HepG2 (cell line): ENCODE results near the gene XRCC5. TPM values are rescaled to one million over a fixed set of nuclear protein-coding genes. Genes with fewer than 3 reads are reported as not detected.
A peak's percentile ranks its signal among the peaks of the same experiment; 100 is the strongest.

Experiments
- CENPT ChIP-seq: sonication (generic); formaldehyde crosslinking; IDR thresholded peaks from 2 replicates; pipeline ENCODE4 v1.8.0; 2022; ENCODE audit warnings: low read depth, mild to moderate bottlenecking, moderate library complexity, missing genetic modification reagents
- CREM ChIP-seq, 2 experiments: sonication (generic) in 1 of 2; formaldehyde crosslinking in 1 of 2; IDR thresholded peaks; 2 replicates each; pipeline versions ENCODE4 v1.4.0 to v1.6.1; 2016 to 2020; ENCODE audit warnings: antibody characterized with exemption in 1 of 2, mild to moderate bottlenecking in 1 of 2, missing genetic modification reagents in 1 of 2
- EHMT2 ChIP-seq: fragments of 200-600 bp; sonication (generic); IDR thresholded peaks from 2 replicates; pipeline ENCODE4 v1.7.0; 2017; ENCODE audit warnings: antibody characterized with exemption, low read depth, low read length, borderline replicate concordance
- HOXA7 ChIP-seq: sonication (generic); formaldehyde crosslinking; IDR thresholded peaks from 2 replicates; pipeline ENCODE4 v1.8.1; 2022; ENCODE audit warnings: mild to moderate bottlenecking, missing genetic modification reagents, moderate library complexity
- KMT2A ChIP-seq: sonication (generic); formaldehyde crosslinking; IDR thresholded peaks from 2 replicates; pipeline ENCODE4 v1.4.0; 2020; ENCODE audit warnings: missing genetic modification reagents
- MAFK ChIP-seq, 2 experiments: IDR thresholded peaks in 1 of 2; conservative IDR thresholded peaks in 1 of 2; 2 replicates each; pipeline ENCODE4 v1.6.1; 2011; ENCODE audit warnings: improper control_type of control experiment in 2 of 2, low read length in 2 of 2
- PHF5A ChIP-seq: IDR thresholded peaks from one replicate; pipeline ENCODE4 v1.6.1; 2018; ENCODE audit warnings: low read depth, missing genetic modification reagents; ENCODE audit not compliant: unreplicated experiment
- PHF8 ChIP-seq: sonication (generic); formaldehyde crosslinking; IDR thresholded peaks from 2 replicates; pipeline ENCODE4 v1.5.0; 2020; ENCODE audit warnings: missing genetic modification reagents
- POLR2A ChIP-seq, 2 experiments: IDR thresholded peaks; 2 replicates each; pipeline ENCODE4 v1.6.1; 2011; ENCODE audit warnings: low read depth in 2 of 2, low read length in 2 of 2, mild to moderate bottlenecking in 1 of 2, moderate library complexity in 1 of 2; ENCODE audit not compliant: insufficient read depth in 1 of 2
- STAT5B ChIP-seq: sonication (generic); formaldehyde crosslinking; IDR thresholded peaks from 2 replicates; pipeline ENCODE4 v1.4.0; 2020; ENCODE audit warnings: missing genetic modification reagents
- TARDBP ChIP-seq: sonication (generic); formaldehyde crosslinking; IDR thresholded peaks from 2 replicates; pipeline ENCODE4 v1.8.0; 2022; ENCODE audit warnings: mild to moderate bottlenecking, missing genetic modification reagents
- ZNF205 ChIP-seq: IDR thresholded peaks from 2 replicates; pipeline ENCODE4 v1.6.1; 2018; ENCODE audit warnings: missing biosample characterization, missing genetic modification reagents
- ZNF570 ChIP-seq: sonication (generic); formaldehyde crosslinking; IDR thresholded peaks from 2 replicates; pipeline ENCODE4 v1.4.0; 2020; ENCODE audit warnings: mild to moderate bottlenecking, missing genetic modification reagents, borderline replicate concordance
- polyA plus RNA-seq, 8 experiments: library from polyadenylated mRNA; depleted of rRNA in 3 of 8; stranded (reverse) in 7 of 8; unstranded in 1 of 8; fragments of >200 nt; fragmentation: Illumina TruSeq in 4 of 8; extraction: Trizol in 4 of 8; gene quantifications; 2 replicates each; pipeline versions ENCODE4 v1.2.1 to v1.2.3, GENCODE V29; 2011 to 2016; ENCODE audit warnings: low read depth in 4 of 8, missing spikeins in 1 of 8, mixed read lengths in 1 of 8; ENCODE audit not compliant: insufficient read depth in 1 of 8
- total RNA-seq, 5 experiments: library from RNA; depleted of rRNA; stranded (reverse); fragments of >200 nt; fragmentation: Illumina TruSeq; extraction: Trizol; gene quantifications; 2 replicates each; pipeline ENCODE4 v1.2.3, GENCODE V29; 2016; ENCODE audit warnings: low read depth in 1 of 5
- TF ChIP-seq, protein P1 (sequence below): sonication (generic); formaldehyde crosslinking; IDR thresholded peaks from 2 replicates; pipeline ENCODE4 v1.4.0; 2020; ENCODE audit warnings: mild to moderate bottlenecking, missing genetic modification reagents
- TF ChIP-seq, protein P2 (sequence below): sonication (generic); formaldehyde crosslinking; conservative IDR thresholded peaks from 2 replicates; pipeline ENCODE4 v1.5.0; 2020; ENCODE audit warnings: missing genetic modification reagents
- TF ChIP-seq, protein P3 (sequence below): sonication (generic); formaldehyde crosslinking; conservative IDR thresholded peaks from 2 replicates; pipeline ENCODE4 v1.4.0; 2020; ENCODE audit warnings: mild to moderate bottlenecking, missing genetic modification reagents, moderate library complexity
- TF ChIP-seq, protein P4 (sequence below): fragments of 450-650 bp; IDR thresholded peaks from 2 replicates; pipeline ENCODE4 v1.6.1; 2016
- TF ChIP-seq, protein P5 (sequence below): sonication (generic); formaldehyde crosslinking; IDR thresholded peaks from 2 replicates; pipeline ENCODE4 v1.8.1; 2023; ENCODE audit warnings: mild to moderate bottlenecking, missing genetic modification reagents, borderline replicate concordance
- TF ChIP-seq, protein P6 (sequence below): sonication (generic); formaldehyde crosslinking; IDR thresholded peaks from 2 replicates; pipeline ENCODE4 v1.4.0; 2020; ENCODE audit warnings: mild to moderate bottlenecking, missing genetic modification reagents
- TF ChIP-seq, protein P7 (sequence below): sonication (generic); formaldehyde crosslinking; IDR thresholded peaks from 2 replicates; pipeline ENCODE4 v1.4.0; 2020; ENCODE audit warnings: low read depth, mild to moderate bottlenecking, missing genetic modification reagents

The XRCC5 gene
- total and polyA plus RNA-seq, 2 of the 13 experiments (the other 11 are each of a cell fraction or from before 2014, with no cell fraction given), result 264 to 454 TPM

DNA sequence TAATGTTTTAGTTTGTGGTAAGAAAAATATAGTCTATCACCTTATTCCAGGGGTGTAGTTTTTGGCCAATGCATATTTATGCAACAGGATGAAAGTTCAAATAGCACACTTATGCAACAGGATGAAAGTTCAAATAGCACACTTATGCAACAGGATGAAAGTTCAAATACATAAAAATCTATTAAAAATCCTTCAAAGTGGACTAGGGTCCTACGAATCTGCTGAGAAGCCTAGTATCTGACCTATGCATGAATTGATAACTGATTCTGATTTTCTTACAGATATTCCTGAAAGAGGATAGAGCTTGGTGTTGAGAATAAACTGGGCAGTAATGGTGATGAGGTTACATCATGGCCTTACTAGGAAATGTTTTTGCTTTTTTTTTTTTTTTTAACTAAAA, 30.4 kb upstream of the XRCC5 start (continued):
- TF ChIP-seq, protein P1, sequence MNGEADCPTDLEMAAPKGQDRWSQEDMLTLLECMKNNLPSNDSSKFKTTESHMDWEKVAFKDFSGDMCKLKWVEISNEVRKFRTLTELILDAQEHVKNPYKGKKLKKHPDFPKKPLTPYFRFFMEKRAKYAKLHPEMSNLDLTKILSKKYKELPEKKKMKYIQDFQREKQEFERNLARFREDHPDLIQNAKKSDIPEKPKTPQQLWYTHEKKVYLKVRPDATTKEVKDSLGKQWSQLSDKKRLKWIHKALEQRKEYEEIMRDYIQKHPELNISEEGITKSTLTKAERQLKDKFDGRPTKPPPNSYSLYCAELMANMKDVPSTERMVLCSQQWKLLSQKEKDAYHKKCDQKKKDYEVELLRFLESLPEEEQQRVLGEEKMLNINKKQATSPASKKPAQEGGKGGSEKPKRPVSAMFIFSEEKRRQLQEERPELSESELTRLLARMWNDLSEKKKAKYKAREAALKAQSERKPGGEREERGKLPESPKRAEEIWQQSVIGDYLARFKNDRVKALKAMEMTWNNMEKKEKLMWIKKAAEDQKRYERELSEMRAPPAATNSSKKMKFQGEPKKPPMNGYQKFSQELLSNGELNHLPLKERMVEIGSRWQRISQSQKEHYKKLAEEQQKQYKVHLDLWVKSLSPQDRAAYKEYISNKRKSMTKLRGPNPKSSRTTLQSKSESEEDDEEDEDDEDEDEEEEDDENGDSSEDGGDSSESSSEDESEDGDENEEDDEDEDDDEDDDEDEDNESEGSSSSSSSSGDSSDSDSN (CRISPR knock-in tag), result no peak
- TF ChIP-seq, protein P2, sequence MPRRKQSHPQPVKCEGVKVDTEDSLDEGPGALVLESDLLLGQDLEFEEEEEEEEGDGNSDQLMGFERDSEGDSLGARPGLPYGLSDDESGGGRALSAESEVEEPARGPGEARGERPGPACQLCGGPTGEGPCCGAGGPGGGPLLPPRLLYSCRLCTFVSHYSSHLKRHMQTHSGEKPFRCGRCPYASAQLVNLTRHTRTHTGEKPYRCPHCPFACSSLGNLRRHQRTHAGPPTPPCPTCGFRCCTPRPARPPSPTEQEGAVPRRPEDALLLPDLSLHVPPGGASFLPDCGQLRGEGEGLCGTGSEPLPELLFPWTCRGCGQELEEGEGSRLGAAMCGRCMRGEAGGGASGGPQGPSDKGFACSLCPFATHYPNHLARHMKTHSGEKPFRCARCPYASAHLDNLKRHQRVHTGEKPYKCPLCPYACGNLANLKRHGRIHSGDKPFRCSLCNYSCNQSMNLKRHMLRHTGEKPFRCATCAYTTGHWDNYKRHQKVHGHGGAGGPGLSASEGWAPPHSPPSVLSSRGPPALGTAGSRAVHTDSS, result no peak
- TF ChIP-seq POLR2A (IDR thresholded peaks at IDR 0.05; ENCODE audit: insufficient read depth in 1 of 2, low read depth in 2 of 2, low read length in 2 of 2), result peak in 1 of 2 experiments; percentile 45; a peak in 1 of 4 replicates
- TF ChIP-seq PHF5A, result peak; percentile 100
- TF ChIP-seq, protein P3, sequence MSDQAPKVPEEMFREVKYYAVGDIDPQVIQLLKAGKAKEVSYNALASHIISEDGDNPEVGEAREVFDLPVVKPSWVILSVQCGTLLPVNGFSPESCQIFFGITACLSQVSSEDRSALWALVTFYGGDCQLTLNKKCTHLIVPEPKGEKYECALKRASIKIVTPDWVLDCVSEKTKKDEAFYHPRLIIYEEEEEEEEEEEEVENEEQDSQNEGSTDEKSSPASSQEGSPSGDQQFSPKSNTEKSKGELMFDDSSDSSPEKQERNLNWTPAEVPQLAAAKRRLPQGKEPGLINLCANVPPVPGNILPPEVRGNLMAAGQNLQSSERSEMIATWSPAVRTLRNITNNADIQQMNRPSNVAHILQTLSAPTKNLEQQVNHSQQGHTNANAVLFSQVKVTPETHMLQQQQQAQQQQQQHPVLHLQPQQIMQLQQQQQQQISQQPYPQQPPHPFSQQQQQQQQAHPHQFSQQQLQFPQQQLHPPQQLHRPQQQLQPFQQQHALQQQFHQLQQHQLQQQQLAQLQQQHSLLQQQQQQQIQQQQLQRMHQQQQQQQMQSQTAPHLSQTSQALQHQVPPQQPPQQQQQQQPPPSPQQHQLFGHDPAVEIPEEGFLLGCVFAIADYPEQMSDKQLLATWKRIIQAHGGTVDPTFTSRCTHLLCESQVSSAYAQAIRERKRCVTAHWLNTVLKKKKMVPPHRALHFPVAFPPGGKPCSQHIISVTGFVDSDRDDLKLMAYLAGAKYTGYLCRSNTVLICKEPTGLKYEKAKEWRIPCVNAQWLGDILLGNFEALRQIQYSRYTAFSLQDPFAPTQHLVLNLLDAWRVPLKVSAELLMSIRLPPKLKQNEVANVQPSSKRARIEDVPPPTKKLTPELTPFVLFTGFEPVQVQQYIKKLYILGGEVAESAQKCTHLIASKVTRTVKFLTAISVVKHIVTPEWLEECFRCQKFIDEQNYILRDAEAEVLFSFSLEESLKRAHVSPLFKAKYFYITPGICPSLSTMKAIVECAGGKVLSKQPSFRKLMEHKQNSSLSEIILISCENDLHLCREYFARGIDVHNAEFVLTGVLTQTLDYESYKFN (CRISPR knock-in tag), result peak; percentile 98
- TF ChIP-seq ZNF205 (CRISPR knock-in tag), result peak; percentile 74; the same call in 1 of the 2 replicates
- peak; percentile 66; the same call in 1 of the 2 replicates for TF ChIP-seq KMT2A (CRISPR knock-in tag)
- TF ChIP-seq ZNF570 (CRISPR knock-in tag), result no peak
- TF ChIP-seq CENPT (CRISPR knock-in tag), result no peak
- peak; percentile 92 for TF ChIP-seq CREM (IDR thresholded peaks at IDR 0.05)
- no peak for TF ChIP-seq CREM (CRISPR knock-in tag; IDR thresholded peaks at IDR 0.05)
- TF ChIP-seq TARDBP (CRISPR knock-in tag), result peak; percentile 94
- TF ChIP-seq STAT5B, result peak; percentile 85; the same call in 1 of the 2 replicates
- peak; percentile 80; the same call in 1 of the 2 replicates for TF ChIP-seq EHMT2
- TF ChIP-seq, protein P4, sequence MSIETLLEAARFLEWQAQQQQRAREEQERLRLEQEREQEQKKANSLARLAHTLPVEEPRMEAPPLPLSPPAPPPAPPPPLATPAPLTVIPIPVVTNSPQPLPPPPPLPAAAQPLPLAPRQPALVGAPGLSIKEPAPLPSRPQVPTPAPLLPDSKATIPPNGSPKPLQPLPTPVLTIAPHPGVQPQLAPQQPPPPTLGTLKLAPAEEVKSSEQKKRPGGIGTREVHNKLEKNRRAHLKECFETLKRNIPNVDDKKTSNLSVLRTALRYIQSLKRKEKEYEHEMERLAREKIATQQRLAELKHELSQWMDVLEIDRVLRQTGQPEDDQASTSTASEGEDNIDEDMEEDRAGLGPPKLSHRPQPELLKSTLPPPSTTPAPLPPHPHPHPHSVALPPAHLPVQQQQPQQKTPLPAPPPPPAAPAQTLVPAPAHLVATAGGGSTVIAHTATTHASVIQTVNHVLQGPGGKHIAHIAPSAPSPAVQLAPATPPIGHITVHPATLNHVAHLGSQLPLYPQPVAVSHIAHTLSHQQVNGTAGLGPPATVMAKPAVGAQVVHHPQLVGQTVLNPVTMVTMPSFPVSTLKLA, result no peak
- TF ChIP-seq, protein P5, sequence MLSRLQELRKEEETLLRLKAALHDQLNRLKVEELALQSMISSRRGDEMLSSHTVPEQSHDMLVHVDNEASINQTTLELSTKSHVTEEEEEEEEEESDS (CRISPR knock-in tag), result no peak
- TF ChIP-seq PHF8, result no peak
- TF ChIP-seq, protein P6, sequence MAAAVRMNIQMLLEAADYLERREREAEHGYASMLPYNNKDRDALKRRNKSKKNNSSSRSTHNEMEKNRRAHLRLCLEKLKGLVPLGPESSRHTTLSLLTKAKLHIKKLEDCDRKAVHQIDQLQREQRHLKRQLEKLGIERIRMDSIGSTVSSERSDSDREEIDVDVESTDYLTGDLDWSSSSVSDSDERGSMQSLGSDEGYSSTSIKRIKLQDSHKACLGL, result no peak
- no peak for TF ChIP-seq HOXA7 (CRISPR knock-in tag)
- TF ChIP-seq MAFK (conservative IDR thresholded peaks at IDR 0.05 in 1 of 2, IDR thresholded peaks at IDR 0.05 in 1 of 2; ENCODE audit: low read length in 2 of 2), result peak in 1 of 2 experiments; percentile 13; a peak in 1 of 4 replicates
- TF ChIP-seq, protein P7, sequence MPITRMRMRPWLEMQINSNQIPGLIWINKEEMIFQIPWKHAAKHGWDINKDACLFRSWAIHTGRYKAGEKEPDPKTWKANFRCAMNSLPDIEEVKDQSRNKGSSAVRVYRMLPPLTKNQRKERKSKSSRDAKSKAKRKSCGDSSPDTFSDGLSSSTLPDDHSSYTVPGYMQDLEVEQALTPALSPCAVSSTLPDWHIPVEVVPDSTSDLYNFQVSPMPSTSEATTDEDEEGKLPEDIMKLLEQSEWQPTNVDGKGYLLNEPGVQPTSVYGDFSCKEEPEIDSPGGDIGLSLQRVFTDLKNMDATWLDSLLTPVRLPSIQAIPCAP, result no peak
